IPS-18a (cell line): Measurements from ENCODE around the gene HOXA4.

ENCODE experiments used
- H3K27ac ChIP-seq: one replicate; pipeline ENCODE4 v1.5.1; 2013; ENCODE audit warnings: low read length
- H3K27me3 ChIP-seq: one replicate; pipeline ENCODE4 v1.6.1; 2013; ENCODE audit warnings: mild to moderate bottlenecking, low read length; ENCODE audit not compliant: control insufficient read depth, insufficient read depth
- H3K36me3 ChIP-seq: one replicate; pipeline ENCODE4 v1.6.1; 2013; ENCODE audit warnings: low read depth, low read length; ENCODE audit not compliant: control insufficient read depth
- H3K4me1 ChIP-seq: one replicate; pipeline ENCODE4 v1.6.1; 2013; ENCODE audit warnings: low read depth, low read length; ENCODE audit not compliant: control insufficient read depth
- H3K4me3 ChIP-seq: one replicate; pipeline ENCODE4 v1.5.1; 2013; ENCODE audit warnings: low read length
- H3K9ac ChIP-seq: one replicate; pipeline ENCODE4 v1.6.1; 2013; ENCODE audit warnings: mild to moderate bottlenecking, low read length, moderate library complexity
- H3K9me3 ChIP-seq: one replicate; pipeline ENCODE4 v1.6.1; 2013; ENCODE audit warnings: low read depth, low read length; ENCODE audit not compliant: control insufficient read depth

The HOXA4 gene

DNA sequence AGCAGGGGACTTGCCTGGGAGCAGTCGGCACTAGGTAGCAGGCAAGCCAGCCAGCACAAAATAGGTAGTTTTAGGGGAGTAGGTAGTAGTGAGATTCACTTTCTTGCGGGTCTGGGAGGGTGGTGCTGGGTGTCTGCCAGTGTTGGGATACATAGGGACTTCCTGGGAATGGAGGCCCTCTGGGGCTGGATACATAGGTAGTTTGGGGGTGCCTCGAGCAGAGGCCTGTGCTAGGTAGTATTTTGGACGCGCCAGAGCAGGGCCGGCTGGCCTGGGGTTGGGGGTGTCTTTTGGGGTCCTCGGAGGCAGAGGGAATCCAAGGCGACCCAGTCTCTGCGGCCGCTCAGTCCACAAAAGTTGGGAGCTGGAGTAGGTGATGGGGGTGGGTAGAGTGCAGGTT, 23.8 kb upstream of the HOXA4 start:
- peaks cover 3% of the 10 kb centered on the region for H3K4me1 ChIP-seq
- H3K27me3 ChIP-seq: peaks cover 100% of the 10 kb centered on the region
- no peak overlapping the region for H3K9ac ChIP-seq
- H3K9me3 ChIP-seq: no peaks in the 10 kb centered on the region
- H3K4me3 ChIP-seq: no peak overlapping the region
- no peaks in the 10 kb centered on the region for H3K36me3 ChIP-seq
- no peak overlapping the region for H3K27ac ChIP-seq

DNA sequence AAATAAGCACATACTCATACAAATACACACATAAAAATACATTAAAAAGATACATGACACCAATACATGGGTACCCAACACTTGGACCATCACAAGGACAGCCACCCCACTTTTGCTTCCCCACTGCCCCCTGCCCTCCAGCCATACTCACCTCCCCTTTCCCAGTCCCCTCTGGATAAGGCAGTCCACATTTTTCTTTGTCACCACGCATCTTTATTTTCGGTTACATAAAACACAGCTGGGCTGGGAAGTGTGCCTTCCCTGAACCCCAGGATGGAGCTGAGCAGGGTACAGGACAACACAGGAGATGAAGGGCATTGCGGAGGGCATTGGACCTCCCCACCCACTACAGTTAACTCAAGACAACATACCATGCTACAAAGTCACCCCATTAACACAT, 23.0 kb upstream of the HOXA4 start:
- Histone ChIP-seq H3K36me3 (no peaks in the 10 kb centered on the region), H3K27me3 (peaks cover 100% of the 10 kb centered on the region), H3K4me1 (peaks cover 3% of the 10 kb centered on the region), H3K27ac (no peak overlapping the region), H3K4me3 (no peak overlapping the region), H3K9ac (no peak overlapping the region), H3K9me3 (no peaks in the 10 kb centered on the region)

DNA sequence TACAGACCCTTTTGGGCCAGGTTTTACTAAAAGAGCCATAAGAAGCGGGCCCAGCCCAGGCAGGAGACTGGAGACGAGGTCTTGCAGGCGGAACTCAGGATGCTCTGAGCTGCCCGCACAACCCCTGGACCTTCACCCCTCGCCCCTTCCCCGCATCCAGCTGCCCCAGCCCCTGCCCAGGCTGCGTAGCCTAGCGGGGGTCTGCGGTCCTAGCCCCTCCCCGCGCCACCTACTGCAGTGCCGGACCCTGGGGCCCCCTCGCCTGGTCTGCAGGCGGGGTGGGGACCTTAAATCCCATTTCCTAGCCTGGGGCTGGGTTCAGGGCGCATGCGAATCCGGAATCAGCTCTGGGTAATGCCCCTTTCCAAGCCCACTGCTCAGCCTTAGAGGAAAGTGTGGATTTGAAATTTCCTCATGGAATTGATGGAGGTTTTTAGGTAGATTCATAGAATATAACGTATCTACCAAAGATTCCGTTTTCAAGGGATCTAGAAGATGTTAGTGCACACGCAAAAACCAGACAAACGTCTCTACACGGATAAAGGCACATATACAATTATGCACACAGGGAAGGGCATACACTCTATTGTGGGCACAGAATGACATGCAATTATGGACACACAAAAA, 22.4 kb upstream of the HOXA4 start:
- H3K9ac ChIP-seq: no peak overlapping the region
- H3K9me3 ChIP-seq: no peaks in the 10 kb centered on the region
- peaks cover 100% of the 10 kb centered on the region for H3K27me3 ChIP-seq
- H3K4me1 ChIP-seq: peaks cover 3% of the 10 kb centered on the region
- H3K4me3 ChIP-seq: no peak overlapping the region
- no peaks in the 10 kb centered on the region for H3K36me3 ChIP-seq
- no peak overlapping the region for H3K27ac ChIP-seq

DNA sequence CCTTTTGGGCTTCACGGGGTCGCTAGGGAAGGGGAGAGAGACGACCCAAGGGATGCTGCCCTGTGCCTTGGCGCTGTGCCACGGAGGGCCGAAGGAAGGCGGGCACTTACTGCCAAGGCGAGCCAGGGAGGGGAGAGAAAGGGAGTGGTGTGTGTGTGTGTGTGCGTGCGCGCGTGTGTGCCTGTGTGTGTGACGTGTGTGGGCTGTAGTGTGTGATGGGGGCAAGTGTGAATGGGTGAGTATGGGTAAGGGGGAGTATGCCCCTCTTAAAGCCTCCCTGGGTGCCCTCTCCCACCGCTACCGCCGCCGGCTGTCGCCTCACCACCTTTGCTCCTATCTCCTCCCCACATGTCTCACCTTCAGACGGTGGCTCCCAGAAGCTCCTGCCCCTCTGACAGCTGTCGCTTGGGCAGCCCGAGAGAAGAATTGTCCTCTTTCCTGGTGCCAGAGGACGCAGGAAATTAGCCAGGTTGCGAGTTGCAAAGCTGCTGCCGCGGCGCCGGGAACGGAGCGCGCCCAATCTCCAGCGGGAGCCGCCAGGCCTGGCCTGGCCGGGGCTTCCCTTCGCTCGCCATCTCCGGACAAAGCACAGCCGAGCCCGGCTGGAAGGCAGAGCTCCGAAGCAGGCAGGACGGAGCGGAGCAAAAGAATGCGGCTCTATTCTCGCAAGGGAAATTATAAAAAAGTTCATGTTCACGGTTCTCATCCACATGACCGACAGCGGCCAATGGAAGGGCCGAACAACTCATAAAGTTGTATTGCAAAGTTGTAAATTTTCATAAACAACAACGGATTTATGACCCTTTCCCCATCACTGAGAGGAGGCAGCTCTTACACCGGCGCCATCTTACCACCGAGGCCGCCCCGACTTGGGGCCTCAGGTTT, 21.6 kb upstream of the HOXA4 start, which contains the start of gene HOXA3:
HOXA3 (minus strand) TSS at position 653 of the 885 bp plus-strand sequence. CDS start 41,943 bp downstream, outside the sequence.
- Histone ChIP-seq H3K27ac (no peak within 1 kb of the TSS), H3K9me3 (no peaks in the 10 kb centered on the region), H3K4me3 (no peak within 1 kb of the TSS), H3K27me3 (peaks cover 100% of the 10 kb centered on the region), H3K9ac (no peak within 1 kb of the TSS), H3K4me1 (peaks cover 3% of the 10 kb centered on the region), H3K36me3 (no peaks in the 10 kb centered on the region)

DNA sequence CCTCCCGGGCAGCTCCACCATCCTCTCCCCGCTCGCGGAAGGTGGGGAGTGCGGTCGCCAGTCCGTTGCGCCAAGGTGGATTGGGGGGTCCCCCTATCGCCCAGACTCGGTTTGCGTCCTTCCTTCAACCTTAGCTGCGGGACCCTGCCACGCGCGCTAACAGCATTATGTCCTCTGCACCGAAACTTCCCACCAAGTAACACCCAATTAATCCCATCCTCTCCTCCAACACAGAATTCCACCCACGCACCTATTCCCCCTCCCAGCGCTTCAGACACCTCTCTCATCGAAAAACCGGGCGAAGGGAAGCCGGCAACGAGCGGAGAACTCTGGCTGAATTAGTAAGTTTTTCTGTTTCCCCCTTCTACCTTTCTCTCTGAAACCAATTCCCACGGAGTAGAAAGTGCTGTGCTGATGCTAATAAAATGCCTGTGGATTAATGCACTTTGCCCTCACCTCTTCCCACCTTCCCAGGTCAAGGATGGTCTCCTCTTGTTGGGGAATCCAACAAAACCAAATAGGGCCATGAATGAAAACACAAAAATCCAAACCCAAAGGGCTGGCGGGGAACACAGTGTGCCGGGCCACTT, 20.9 kb upstream of the HOXA4 start:
- Histone ChIP-seq H3K27ac (no peak overlapping the region), H3K27me3 (peaks cover 100% of the 10 kb centered on the region), H3K9me3 (no peaks in the 10 kb centered on the region), H3K36me3 (no peaks in the 10 kb centered on the region), H3K9ac (no peak overlapping the region), H3K4me1 (peaks cover 2% of the 10 kb centered on the region), H3K4me3 (peak overlapping the region; percentile 31)

DNA sequence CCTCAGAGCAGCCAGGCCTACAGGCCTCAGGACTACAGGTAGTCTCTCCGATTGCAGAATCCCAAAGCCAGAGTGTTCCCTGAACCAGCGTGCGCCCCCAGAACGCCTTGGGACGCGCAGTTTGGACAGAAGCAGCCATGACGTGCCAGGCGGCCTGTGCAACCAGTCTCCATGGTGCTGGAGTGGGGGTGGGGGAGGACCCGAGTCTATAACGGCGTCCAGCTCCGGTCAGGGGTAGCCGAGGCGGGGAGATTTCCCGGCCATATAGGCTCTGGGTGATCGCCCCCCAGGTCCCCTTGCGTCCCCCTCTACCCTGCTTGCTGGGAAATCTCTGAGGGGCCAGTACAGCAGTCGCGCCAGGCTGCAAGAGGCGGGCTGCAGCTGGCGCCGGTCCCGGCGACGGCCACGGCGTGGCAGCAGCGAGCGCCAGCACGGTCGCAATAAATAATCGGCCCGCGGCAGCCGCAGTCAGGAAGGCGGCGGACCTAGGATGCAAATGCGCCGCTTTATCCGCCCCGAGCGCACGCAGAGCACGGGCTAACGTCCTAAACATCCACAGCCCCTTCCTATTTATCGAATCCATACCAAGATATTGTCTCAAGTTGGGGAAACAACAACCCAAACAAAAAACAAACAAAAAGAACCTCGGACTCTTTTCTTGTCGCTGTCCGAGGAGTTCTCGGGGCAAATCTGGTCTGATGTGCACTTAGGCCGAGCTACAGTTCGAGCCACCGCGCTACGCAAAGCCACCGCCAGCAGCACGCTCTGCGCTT, 20.2 kb upstream of the HOXA4 start:
- H3K9me3 ChIP-seq: no peaks in the 10 kb centered on the region
- no peak overlapping the region for H3K27ac ChIP-seq
- H3K36me3 ChIP-seq: no peaks in the 10 kb centered on the region
- peak overlapping the region; percentile 31 for H3K4me3 ChIP-seq
- peaks cover 100% of the 10 kb centered on the region for H3K27me3 ChIP-seq
- no peak overlapping the region for H3K9ac ChIP-seq
- no peaks in the 10 kb centered on the region for H3K4me1 ChIP-seq

DNA sequence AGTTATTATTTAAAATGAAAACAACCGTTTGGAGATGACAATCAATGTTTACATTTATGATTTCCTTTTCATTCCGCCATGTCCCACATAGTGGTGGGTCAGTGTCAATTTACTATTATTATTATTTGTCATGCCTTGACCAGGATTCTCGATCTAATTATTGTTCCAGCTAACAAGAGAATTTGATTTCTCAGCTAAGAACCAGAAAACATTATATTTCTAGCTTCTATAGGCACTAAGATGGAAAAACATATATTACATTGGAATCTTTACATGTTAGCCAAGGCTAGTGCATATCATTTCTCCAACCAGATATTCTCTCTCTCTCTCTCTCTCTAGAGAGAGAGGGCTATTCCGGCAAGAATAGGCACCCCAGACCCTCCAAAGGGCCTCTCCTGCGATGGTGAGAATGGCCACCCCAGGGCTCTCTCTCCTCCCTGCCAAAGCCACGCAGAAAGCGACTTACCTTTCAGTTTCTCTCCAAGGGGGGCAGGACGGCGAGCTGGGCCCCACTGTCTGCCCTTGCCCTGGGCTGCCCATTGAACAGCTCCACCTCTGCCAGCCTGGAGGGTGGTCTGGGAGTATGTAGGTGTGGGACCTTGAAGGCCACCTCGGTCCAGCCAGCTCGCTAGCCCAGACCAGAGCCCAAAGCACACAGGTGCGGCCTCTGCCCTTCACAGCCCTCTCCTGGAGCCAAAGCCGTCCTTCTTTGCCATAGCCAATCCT, 19.4 kb upstream of the HOXA4 start:
- peaks cover 100% of the 10 kb centered on the region for H3K27me3 ChIP-seq
- H3K27ac ChIP-seq: no peak overlapping the region
- H3K36me3 ChIP-seq: no peaks in the 10 kb centered on the region
- H3K4me3 ChIP-seq: no peak overlapping the region
- H3K9me3 ChIP-seq: no peaks in the 10 kb centered on the region
- no peaks in the 10 kb centered on the region for H3K4me1 ChIP-seq
- H3K9ac ChIP-seq: no peak overlapping the region

DNA sequence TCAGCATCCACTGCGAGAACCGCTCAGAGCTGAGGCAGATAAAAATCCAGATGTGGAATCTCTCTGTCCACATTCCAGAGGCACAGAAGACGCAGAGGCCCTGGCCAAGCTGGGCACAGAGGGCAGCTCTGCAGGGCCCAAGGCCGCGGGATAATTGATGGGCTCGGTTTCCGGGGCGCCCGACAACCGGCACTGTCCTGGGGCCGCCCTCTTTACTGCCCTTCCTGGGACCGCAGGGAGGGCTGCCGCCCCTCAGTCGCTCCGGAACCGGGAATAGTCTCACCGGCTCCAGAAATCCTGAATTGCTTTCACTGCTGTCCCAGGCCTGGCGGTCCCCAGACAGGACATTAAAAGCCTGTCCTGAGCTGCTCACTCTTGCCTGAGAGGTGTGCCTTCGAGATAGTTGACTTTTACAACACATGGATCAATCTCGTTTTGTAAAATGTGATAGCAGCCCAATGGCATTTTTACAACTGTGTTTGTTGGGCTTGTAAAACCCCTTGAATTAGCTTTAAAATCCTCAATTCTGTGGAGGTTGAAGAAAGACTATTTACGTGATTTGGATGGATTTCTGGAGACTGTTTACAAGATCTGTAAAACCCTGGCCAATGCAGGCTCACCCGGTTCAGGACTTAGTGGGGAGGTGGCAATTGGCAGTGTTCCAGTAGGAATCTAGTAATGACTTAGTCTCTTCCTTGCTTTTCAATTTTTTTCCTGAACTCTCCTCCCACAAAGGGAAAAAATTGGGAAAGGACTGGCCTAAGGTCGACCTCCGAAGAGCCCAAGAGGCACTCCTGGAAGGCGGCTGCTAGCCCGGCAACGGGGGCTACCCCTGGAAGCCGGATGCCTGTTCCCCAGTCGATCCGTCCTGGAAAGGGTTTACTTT, 18.4 kb upstream of the HOXA4 start:
- H3K9me3 ChIP-seq: no peaks in the 10 kb centered on the region
- no peak overlapping the region for H3K4me3 ChIP-seq
- peaks cover 100% of the 10 kb centered on the region for H3K27me3 ChIP-seq
- no peaks in the 10 kb centered on the region for H3K4me1 ChIP-seq
- H3K36me3 ChIP-seq: no peaks in the 10 kb centered on the region
- H3K27ac ChIP-seq: no peak overlapping the region
- no peak overlapping the region for H3K9ac ChIP-seq

DNA sequence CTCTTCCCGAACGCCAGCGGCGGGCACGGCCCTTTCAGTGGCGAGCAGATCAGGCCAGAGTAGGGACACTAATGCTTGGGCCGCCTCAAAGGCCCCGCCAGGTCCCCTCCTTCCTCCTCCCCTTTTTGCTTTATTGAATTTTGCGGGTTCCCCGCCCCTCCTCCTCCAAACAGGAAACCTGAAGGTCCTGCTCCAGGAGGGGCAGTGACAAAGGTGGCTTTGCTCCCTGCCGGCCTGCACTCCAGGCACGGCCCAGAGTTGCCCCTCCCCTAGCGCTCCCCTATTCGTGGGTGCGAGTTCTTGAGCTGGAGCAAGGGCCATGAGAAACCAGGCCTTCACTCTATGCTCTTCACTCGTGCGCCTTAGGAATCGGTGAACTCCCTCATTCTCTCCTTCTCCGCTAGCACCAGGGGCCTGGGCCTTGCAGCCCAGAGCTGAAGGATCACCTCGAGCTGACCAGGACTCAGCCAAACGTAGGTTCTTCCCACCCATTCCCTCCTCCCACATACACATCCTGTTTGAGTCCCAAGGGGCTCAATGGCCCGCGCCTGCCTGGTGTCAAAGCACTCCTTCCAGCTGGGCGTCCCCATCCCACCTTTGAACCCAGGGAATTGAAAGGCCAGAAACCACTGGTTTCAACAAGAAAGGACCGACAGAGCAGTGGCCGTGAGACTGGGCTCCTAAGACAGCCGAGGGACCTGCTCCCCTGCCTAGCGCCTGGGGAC, 17.6 kb upstream of the HOXA4 start:
- H3K36me3 ChIP-seq: no peaks in the 10 kb centered on the region
- H3K27ac ChIP-seq: no peak overlapping the region
- H3K9ac ChIP-seq: peak overlapping the region; percentile 5
- no peaks in the 10 kb centered on the region for H3K4me1 ChIP-seq
- no peak overlapping the region for H3K4me3 ChIP-seq
- no peaks in the 10 kb centered on the region for H3K9me3 ChIP-seq
- peaks cover 100% of the 10 kb centered on the region for H3K27me3 ChIP-seq
